Stimulated activated CD4-positive, alpha-beta T cell treated with anti-CD3 and anti-CD28 coated beads, Interleukin-2, amount 100 ng/mL, for 24 hours (primary cell): ENCODE data around the gene MACC1.
"Not testable (repeated sequence)": the region's sequence is repeated elsewhere in the genome, so short reads cannot be mapped to it uniquely, and the experiment has no call there.

Source experiments
- DNase-seq, 2 donors: peaks; one replicate each; pipeline ENCODE4 v3.0.0-alpha.2; 2020

The MACC1 gene

DNA sequence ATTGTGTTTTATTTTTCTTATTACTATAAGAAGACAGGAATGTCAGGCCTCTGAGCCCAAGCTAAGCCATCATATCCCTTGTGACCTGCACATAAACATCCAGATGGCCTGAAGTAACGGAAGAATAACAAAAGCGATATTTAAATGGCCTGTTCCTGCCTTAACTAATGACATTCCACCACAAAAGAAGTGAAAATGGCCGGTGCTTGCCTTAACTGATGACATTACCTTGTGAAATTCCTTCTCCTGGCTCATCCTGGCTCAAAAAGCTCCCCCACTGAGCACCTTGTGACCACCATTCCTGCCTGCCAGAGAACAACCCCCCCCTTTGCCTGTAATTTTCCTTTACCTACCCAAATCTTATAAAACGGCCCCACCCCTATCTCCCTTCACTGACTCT is 91.1 kb downstream of the MACC1 start:
- not testable (repeated sequence) for DNase-seq

DNA sequence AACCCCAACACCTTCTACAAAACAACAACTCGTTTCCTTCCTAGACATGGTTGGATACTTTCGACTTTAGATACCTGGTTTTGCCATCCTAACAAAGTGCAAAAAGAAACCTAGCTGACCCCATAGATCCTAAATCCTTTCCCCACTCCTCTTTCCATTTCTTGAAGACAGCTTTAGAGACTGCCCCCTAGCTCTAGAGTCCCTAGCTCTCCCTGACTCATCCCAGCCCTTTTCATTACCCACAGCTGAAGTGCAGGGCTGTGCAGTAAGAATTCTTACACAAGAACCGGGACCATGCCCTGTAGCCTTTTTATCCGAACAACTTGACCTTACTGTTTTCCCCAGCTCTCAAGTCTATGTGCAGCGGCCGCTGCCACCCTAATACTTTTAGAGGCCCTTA is 93.1 kb downstream of the MACC1 start:
- DNase-seq, result not testable (repeated sequence)

DNA sequence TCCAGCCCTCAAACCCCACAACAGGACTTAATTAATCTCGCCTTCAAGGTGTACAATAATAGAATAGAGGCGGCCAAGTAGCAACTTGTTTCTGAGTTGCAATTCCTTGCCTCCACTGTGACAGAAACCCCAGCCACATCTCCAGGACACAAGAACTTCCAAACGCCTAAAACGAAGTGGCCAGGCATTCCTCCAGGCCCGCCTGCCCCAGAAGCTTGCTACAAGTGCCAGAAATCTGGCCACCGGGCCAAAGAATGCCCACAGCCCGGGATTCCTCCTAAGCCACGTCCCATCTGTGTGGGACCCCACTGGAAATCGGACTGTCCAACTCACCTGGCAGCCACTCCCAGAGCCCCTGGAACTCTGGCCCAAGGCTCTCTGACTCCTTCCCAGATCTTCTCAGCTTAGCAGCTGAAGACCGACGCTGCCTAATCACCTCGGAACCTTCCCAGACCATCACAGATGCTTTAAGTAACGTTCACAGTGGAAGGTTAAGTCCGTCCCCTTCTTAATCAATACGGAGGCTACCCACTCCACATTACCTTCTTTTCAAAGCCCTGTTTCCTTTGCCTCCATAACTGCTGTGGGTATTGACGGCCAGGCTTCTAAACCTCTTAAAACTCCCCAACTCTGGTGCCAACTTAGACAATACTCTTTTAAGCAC is 94.4 kb downstream of the MACC1 start:
- not testable (repeated sequence) for DNase-seq

DNA sequence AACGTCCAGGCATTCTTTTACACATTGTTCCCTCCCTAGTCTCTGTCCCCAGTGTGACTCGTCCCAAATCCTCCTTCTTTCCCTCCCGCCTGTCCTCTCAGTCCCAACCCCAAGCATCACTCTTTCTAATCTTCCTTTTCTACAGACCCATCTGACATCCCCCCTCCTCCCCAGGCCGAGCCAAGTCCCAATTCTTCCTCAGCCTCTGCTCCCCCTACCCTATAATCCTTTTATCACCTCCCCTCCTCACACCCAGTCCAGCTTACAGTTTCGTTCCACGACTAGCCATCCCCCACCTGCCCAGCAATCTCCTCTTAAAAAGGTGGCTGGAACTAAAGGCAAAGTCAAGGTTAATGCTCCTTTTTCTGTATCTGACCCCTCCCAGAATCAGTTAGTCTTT is 95.1 kb downstream of the MACC1 start:
- DNase-seq, result no peak

DNA sequence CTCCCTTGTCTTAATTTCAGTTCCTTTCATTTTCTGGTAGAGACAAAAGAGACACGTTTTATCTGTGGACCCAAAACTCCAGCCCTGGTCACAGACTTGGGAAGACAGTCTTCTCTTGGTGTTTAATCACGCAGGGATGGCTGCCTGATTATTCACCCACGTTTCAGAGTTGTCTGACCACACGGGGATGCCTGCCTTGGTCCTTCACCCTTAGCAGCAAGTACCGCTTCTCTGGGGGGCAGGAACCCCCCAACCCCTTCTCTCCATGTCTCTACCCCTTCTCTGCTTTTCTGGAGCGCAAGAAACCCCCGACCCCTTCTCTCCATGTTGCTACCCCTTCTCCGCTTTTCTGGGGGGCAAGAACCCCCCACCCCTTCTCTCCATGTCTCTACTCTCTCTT is 95.8 kb downstream of the MACC1 start:
- no peak for DNase-seq

DNA sequence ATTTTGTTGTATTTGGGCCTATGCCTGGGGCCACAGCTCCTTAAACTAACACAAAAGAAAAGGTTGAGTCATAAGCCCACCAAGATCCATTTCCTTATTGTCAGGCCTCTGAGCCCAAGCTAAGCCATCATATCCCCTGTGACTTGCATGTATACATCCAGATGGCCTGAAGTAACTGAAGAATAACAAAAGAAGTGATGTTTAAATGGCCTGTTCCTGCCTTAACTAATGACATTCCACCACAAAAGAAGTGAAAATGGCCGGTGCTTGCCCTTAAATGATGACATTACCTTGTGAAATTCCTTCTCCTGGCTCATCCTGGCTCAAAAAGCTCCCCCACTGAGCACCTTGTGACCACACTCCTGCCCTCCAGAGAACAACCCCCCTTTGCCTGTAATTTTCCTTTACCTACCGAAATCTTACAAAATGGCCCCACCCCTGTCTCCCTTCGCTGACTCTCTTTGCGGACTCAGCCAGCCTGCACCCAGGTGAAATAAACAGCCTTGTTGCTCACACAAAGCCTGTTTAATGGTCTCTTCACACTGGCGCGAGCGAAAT is 96.5 kb downstream of the MACC1 start:
- not testable (repeated sequence) for DNase-seq

DNA sequence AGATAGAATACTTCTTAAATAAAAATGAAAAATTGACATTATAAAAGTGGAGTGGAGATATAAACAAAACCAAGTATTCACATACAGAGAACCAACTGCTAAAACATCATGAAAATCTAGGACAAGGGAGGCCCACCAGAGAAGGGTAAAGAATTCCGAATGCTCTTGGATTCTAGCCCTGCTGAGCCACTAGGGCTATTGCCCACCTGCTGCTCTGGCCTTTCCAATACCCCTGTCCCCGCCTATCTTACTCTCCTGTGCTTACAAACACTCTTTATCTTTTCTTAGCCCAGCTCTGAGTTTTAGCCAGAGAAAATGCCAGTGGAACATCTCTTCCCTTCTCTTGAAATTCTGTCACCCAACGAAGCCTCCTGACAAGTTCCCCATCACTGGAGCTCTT is 100.3 kb downstream of the MACC1 start:
- no peak for DNase-seq

DNA sequence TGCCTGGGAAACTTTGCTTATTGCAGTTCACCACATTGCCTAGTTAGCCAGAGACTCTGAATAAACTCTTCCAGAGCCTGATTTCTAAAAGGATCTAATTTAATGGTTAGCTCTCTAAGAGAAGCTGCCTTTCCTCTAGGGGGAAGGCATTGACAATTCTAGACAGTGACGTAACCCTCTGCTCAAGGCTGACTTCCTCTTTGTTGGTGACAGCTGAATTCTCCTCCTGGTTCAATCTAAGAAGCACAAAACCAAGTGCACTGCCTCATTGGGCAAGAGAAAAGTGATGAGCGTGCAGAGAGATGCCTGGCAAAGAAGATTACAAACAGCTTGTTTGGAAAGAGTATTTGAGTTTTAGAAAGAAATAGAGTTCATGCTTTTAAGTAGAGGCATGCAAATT is 102.7 kb downstream of the MACC1 start:
- no peak for DNase-seq

DNA sequence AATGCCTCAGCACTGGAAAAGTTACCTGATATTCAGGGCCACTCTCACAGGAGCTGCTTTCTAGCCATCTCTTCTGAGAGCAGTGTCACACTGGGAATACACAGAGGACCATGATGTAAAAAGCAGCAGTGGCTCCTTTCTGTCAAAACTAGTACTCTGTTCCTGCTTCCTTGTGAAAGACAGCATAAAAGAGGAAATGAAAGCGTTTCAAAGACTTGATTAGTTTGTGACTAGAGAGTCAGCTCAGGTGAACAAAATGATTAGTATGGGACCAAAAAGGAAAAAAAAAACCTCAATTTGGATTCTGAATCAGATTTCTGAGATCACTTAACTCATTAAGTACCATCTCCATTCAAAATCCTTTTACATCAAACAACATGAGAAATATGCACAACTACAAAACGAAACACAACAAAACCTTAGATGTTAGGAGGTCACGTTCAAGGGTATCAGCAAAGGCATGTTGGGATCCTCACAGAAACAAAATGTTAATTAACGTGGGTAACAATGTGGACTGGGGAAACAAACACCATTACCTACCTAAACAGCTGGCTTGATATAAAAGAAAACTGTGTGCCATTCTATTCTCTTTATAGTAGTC is 103.7 kb downstream of the MACC1 start:
- no peak for DNase-seq

DNA sequence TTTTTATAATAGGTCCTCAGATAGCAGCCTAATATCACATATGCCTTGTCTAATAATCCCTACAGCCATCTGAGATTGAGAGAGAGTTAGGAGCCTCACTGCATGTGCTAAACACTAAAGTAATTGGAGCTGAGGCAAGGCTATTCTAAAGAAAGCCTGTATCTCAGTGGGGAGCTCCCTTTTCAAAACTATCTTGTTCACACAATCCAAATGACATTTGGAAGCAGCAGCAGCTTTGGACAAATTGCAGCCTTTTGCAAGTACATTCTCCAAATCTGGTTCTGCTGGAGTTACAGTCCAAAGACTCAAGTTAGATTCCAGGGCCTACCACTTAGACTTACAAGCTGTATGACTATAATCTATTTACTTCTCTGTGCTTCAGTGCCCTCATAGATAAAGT is 104.5 kb downstream of the MACC1 start:
- no peak for DNase-seq

DNA sequence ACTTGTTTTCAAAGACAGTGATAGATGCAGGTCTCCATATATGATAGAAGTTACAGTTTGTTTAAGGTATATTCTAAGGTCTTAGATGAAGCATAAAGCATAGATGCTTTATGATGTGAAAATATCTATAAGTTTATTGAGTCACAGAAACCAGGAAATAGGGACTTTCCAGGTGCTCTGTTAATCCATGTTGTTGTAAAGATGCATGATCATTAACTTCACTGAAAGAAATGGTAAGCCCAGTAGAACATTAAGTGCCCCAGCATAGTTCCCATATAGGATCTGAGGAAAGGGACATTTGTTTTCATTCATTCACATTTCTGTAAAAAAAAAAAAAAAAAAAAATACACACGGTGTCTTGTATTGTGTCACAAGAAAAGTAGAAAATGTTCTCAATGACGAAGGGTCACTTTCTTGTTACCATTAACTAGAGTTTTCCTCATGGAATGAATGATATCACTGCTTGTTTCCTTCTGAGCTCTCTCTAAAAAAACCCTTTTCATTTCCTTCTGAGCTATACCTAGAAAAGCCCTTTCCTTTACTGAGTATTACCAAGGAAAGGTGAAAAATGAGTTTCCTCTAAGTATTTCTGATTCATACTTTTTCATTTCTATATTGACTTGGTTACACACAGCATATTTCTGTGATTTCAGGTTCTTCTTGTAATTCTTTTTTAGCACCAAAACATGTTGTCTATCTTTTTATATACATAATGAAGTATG is 105.2 kb downstream of the MACC1 start:
- no peak for DNase-seq

DNA sequence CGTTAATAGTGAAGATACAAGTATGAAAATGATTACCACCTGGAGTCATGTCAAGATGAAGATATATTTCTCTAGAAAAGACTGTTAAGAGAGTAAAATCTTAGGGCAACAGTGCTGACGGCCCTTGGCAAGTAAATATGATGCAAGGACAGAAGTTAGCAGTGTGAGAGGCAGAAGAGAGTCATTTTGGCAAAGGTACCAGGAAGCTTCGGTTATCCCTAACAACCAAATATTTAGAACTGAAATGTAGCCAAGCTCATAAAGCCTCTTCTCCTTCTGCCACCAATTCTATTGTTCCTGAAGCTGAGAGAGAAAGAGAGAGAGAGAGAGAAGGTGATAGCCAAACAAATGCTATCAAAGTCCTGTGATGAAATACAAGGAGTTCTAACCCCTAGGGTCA is 109.6 kb downstream of the MACC1 start:
- DNase-seq, result no peak

DNA sequence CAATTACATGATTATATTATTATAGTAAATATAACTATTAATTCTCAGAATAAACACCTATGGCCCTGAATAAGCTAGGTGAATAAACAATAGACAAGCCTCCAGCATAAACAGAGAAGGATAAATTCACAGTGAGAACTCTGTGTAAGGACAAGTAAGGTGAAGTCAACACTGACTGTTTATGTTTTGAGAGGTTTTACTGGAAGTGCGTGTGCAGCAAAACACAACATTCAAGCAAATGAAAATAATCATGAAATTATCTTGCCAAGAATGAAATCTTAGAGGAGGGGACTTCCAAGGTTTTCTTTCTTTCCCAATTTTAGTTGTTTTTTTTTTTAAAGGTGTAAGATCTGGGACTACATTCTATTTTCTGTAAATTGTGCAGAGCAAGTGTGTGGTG is 112.5 kb downstream of the MACC1 start:
- DNase-seq, result no peak

DNA sequence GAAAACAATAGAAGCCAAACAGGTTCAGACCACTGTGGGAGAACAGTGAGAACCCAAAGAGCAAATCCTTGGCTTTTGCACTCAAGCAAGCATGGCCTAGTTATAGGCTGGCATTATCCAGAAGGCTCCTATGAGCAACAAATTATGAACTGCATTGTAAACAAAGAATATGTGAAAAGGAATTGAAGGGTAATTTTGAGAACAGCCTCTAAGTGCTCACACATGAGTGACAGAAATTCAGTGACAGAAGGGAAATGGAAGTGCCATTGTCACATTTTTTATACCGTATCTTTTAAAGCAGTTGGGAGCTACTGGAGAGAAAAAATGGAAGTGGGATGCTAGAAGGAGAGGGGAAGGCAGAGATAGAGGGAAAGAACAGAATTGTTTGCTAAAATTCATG is 114.2 kb downstream of the MACC1 start:
- no peak for DNase-seq

DNA sequence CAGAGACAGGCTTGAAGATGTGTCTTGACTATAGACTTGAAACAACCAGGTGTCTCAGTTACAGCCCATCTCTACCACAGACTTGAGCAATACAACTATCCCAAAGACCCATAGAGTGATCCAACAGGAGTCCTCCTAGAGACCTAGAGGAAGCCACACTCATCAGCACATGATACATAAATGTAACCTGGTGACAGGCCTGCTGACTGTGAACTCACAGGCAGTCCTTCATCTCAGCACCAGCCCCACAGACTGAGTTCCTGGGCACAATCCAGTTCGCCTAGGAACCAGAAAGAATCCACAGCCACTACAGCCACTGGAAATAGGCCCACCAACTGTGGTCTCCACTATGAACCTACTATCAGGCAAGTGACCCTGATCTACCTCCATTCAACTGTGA is 121.3 kb downstream of the MACC1 start:
- DNase-seq, result no peak

DNA sequence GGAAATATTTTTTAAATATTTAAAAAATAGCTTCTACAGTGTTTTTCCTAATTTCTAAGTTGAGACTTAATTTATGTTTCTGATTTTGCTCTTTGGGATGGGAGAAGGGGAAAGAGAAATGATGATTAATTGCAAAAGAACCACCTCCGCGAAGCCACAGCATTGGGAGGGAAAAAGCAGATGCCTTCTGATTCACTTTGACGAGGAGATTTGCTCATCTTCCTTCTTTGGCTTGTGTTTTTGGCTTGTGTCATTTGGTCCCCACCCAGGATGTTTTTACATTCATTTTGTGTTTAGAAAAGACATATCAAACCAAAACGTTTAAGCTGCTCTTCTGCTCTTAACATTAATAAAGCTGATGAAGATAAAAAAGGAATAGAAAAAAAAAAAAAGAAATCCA is 121.7 kb downstream of the MACC1 start:
- no peak for DNase-seq

DNA sequence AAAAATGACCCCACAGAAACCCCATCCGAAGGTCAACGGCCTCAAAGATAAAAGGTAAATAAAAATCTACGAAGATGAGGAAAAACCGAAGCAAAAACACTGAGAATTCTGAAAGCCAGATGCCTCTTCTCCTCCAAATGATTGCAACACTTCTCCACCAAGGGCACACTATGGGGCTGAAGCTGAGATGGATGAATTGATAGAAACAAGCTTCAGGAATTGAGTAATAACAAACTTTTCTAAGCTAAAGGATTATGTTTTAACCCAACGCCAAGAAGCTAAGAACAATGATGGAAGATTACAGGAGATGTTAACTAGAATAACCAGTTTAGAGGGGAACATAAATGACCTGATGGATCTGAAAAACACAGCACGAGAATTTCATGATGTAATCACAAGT is 127.8 kb downstream of the MACC1 start:
- DNase-seq, result no peak

DNA sequence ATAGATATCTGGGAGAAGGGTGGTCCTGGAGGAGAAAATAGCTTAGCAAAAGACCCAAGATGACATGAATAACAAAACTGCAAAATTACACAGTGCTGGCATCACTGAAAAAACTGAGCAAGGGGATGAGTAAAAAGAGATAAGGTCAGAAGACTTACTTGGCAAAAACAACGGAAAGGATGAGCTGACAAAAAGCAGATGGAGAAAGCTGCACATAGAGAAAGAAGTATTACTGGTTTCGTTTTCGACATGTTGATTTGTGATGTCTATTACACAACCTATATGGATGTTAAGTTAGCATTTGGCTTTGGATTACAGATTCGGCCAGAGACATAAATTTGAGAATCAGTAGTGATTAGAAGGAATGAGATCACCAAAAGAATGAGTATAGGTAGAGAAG is 132.1 kb downstream of the MACC1 start:
- no peak for DNase-seq
